GM10248 (cell line): ENCODE results near the gene PTPRF.

Source experiments
- CTCF ChIA-PET: fragments of 300-600 bp; sonication (Branson Sonifier 250); formaldehyde crosslinking; extraction: SDS; loops from one replicate; lab custom pipeline; 2021; ENCODE audit warnings: antibody characterized with exemption; lab: Yijun Ruan, JAX
- POLR2A ChIA-PET: fragments of 350-650 bp; sonication (Branson Sonifier 250); formaldehyde crosslinking; extraction: SDS; loops from one replicate; lab custom pipeline; 2020; ENCODE audit warnings: antibody characterized with exemption; lab: Yijun Ruan, JAX
- DNase-seq: peaks from one replicate; pipeline ENCODE4 v3.0.0; 2012; ENCODE audit errors: extremely low spot score
- CTCF ChIP-seq: IDR thresholded peaks from 2 replicates; pipeline ENCODE4 v1.5.1; 2012; ENCODE audit warnings: mild to moderate bottlenecking, low read depth; ENCODE audit errors: extremely low read depth, missing control alignments, control extremely low read depth

The PTPRF gene

DNA sequence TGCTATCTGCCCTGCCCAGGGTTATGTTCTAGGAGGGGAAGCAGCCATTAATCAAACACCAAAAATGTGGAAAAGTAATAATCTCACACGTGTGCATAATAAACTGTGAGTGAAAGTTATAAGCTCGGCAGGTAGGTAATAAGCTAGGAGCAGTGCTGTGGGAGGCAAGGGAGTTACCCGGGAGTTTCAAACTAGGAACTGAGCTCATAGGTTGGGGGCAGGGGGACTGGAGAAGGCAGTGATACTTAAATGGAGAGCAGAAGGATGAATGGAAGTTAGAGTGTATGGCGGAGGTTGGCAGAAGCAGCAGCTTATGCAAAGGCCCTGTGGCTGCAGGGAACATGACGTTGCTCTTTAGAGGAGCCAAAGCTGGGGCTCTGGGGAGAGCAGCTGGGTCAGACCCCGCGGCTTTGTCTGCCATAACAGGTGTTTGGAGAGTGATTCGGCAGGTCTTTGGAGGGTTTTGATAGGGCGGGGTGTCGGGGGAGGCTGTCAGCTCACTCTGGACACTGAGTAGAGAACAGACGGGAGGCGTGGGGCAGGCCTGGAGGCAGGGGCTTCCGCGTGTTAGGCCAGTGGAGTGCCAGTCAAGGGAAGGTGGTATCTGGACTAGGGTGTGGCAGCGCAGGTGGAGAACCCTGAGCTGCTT lies 20.0 kb downstream of the PTPRF start:
- POLR2A ChIA-PET: no interaction called here

GRCh38 chr1:43551396-43551888 lies 20.8 kb downstream of the PTPRF start:
- DNase-seq: no peak
- no peak for TF ChIP-seq CTCF
- ChIA-PET CTCF (interaction anchor here (1.0 to 2.7 kb wide), 4 partner anchors 19 to 383 kb away, joined by 3 to 9 read pairs (median 4); no protein-coding TSS in a partner anchor), POLR2A (no interaction called here)

More for the DNA sequence above, 20.0 kb downstream of the PTPRF start:
- no peak for TF ChIP-seq CTCF
- CTCF ChIA-PET: interaction anchor here (1.2 to 1.8 kb wide), 3 partner anchors 17 to 22 kb away, joined by 3 to 5 read pairs (median 4); no protein-coding TSS in a partner anchor
- no peak for DNase-seq

- TF ChIP-seq CTCF: no peak
- POLR2A ChIA-PET: no interaction called here
- DNase-seq: no peak
- CTCF ChIA-PET: interaction anchor here (1.0 to 2.7 kb wide), 2 partner anchors 22 to 382 kb away, joined by 3 to 9 read pairs; no protein-coding TSS in a partner anchor
Measured at GRCh38 chr1:43552059-43552742, 21.5 kb downstream of the PTPRF start.

DNA sequence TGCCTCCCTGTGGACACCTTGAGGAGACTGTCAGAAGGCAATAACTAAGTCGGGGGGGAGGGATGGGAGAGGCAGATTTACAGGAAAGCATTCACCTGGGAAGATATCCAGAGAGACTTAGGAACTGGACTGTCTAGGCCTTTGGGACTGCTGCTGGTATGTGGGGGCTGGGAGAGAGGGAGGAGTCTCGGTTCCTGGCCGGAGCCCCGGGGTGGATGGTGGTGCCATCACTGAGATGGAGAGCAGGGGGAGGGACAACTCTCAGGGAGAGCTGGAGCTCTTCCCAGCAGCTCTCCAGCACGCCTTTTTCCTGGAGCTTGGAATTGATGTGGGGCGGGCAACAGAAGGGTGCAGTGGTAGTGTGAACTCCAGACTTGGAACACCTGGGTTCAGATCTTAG lies 22.1 kb downstream of the PTPRF start:
- DNase-seq: no peak

GRCh38 chr1:43554444-43554992 lies 23.8 kb downstream of the PTPRF start:
- POLR2A ChIA-PET: no interaction called here
- CTCF ChIA-PET: interaction anchor here (0.8 to 1.9 kb wide), 7 partner anchors 9 to 40 kb away, joined by 3 to 5 read pairs (median 4); no protein-coding TSS in a partner anchor
- peak; percentile 52 for DNase-seq
- peak; percentile 45 for TF ChIP-seq CTCF

More for the DNA sequence above, 22.1 kb downstream of the PTPRF start:
- CTCF ChIA-PET: interaction anchor here (1.9 to 2.7 kb wide), 2 partner anchors 23 to 382 kb away, joined by 5 to 9 read pairs; no protein-coding TSS in a partner anchor
- no peak for TF ChIP-seq CTCF
- POLR2A ChIA-PET: no interaction called here

- no peak for DNase-seq
- no peak for TF ChIP-seq CTCF
- ChIA-PET POLR2A (no interaction called here), CTCF (interaction anchor here (1.4 kb wide), 2 partner anchors 10 to 16 kb away, joined by 3 to 4 read pairs; no protein-coding TSS in a partner anchor)
Measured at GRCh38 chr1:43556782-43557181, 26.1 kb downstream of the PTPRF start.
